Measurements from ENCODE around the gene GAD1.

GAD1 gene

DNA sequence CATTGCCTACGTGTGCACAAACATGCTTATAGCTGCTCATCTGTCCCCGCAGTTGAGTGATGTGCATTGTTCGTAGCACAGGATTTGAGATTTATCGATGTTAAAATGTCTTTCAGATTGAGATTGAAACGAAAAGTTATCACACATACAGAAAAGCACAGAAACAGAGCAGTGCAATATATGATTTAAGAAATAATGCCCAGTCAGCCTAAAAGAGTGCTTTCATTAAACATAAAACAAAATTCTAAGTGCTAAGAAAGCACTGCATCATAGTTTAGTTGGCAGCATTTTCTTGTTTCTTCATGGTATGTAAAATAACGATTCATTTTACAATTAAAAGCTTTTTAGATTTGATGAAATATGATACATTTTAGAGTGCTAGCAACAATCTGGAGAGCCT lies 80.4 kb downstream of the GAD1 start:
- DNase-seq, result no peak

DNA sequence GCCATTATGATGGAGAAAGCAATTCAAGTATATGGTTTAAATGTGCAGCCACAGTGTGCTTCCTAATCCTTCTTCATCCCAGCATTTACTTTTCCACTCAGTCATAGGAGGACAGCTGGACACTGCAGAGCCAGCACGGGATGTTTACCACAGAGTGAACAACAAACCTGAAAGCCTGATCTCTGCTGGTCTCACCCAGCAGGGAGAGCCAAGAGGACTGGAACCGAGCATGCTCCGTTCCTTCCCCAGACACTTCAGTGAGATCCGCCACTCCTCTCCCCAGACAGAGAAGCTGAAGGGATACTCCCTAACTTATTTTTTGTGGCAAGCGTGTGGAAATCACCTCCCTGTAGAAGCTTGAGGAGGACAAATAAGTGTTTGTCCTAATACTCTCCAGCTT lies 89.2 kb downstream of the GAD1 start:
- DNase-seq, result no peak

All from effector CD8-positive, alpha-beta T cell (primary cell).